Skeletal muscle tissue (tissue), 4 donors: ENCODE measurements around the gene ELMO1. TPM values are rescaled to one million over a fixed set of nuclear protein-coding genes. Genes with fewer than 3 reads are reported as not detected.

Experiments
- H3K27ac ChIP-seq: one replicate; pipeline ENCODE4 v1.7.0; 2013; ENCODE audit warnings: mild to moderate bottlenecking, low read depth, low read length, inconsistent platforms
- H3K27me3 ChIP-seq, 3 donors: one replicate each; pipeline ENCODE4 v1.7.0; 2013; ENCODE audit warnings: low read length in 3 of 3; ENCODE audit not compliant: control insufficient read depth in 3 of 3, insufficient read depth in 3 of 3
- H3K36me3 ChIP-seq, 3 donors: one replicate each; pipeline ENCODE4 v1.7.0; 2013; ENCODE audit warnings: low read length in 3 of 3; ENCODE audit not compliant: control insufficient read depth in 3 of 3, insufficient read depth in 3 of 3
- H3K4me1 ChIP-seq, 3 donors: one replicate each; pipeline ENCODE4 v1.7.0; 2013; ENCODE audit warnings: low read length in 3 of 3, mild to moderate bottlenecking in 3 of 3; ENCODE audit not compliant: control insufficient read depth in 3 of 3, insufficient read depth in 3 of 3
- H3K4me3 ChIP-seq, 3 donors: one replicate each; pipeline ENCODE4 v1.7.0; 2013; ENCODE audit warnings: low read length in 3 of 3
- H3K9ac ChIP-seq, 3 donors: one replicate each; pipeline ENCODE4 v1.7.0; 2013; ENCODE audit warnings: low read length in 3 of 3, mild to moderate bottlenecking in 3 of 3, moderate library complexity in 2 of 3, low read depth in 1 of 3
- H3K9me3 ChIP-seq, 3 donors: one replicate each; pipeline ENCODE4 v1.7.0; 2013; ENCODE audit warnings: low read length in 3 of 3; ENCODE audit not compliant: control insufficient read depth in 3 of 3
- total RNA-seq: library from RNA; depleted of rRNA; stranded (reverse); fragments of >200 nt; gene quantifications from one replicate; pipeline ENCODE4 v1.2.3, GENCODE V29; 2014
- donor health status: Osteomylitis.

The ELMO1 gene
- total RNA-seq, 1 donor from 2014 or later, result 52.7 TPM

GRCh38 chr7:37027557-37028341 is 420.9 kb downstream of the ELMO1 start:
- Histone ChIP-seq H3K27me3 (no peaks in the 10 kb centered on the region), H3K4me3 (no peak overlapping the region), H3K9ac (no peak overlapping the region), H3K9me3 (no peaks in the 10 kb centered on the region), H3K36me3 (no peaks in the 10 kb centered on the region), H3K27ac (no peak overlapping the region), H3K4me1 (peaks cover 11 to 15% (median 15%) of the 10 kb centered on the region in 3 donors)

GRCh38 chr7:37027104-37027503 is 421.6 kb downstream of the ELMO1 start:
- no peaks in the 10 kb centered on the region for H3K36me3 ChIP-seq

GRCh38 chr7:37018954-37019353 is 429.7 kb downstream of the ELMO1 start:
- Histone ChIP-seq H3K27me3 (no peaks in the 10 kb centered on the region), H3K27ac (no peak overlapping the region), H3K36me3 (no peaks in the 10 kb centered on the region), H3K4me3 (no peak overlapping the region), H3K9ac (no peak overlapping the region), H3K9me3 (no peaks in the 10 kb centered on the region), H3K4me1 (no peaks in the 10 kb centered on the region)

More at GRCh38 chr7:37027104-37027503, 421.6 kb downstream of the ELMO1 start:
- Histone ChIP-seq H3K4me3 (no peak overlapping the region), H3K27ac (no peak overlapping the region), H3K4me1 (peaks cover 6 to 11% (median 9%) of the 10 kb centered on the region in 3 donors), H3K9me3 (no peaks in the 10 kb centered on the region), H3K9ac (no peak overlapping the region), H3K27me3 (no peaks in the 10 kb centered on the region)

GRCh38 chr7:37016064-37016878 is 432.4 kb downstream of the ELMO1 start:
- peaks cover 0 to 3% (median 0%) of the 10 kb centered on the region in 3 donors for H3K36me3 ChIP-seq
- no peak overlapping the region for H3K9ac ChIP-seq
- H3K9me3 ChIP-seq, result no peaks in the 10 kb centered on the region
- no peaks in the 10 kb centered on the region for H3K27me3 ChIP-seq
- no peak overlapping the region for H3K27ac ChIP-seq
- no peak overlapping the region for H3K4me3 ChIP-seq
- H3K4me1 ChIP-seq, result no peaks in the 10 kb centered on the region

GRCh38 chr7:37015353-37016034 is 433.2 kb downstream of the ELMO1 start:
- no peaks in the 10 kb centered on the region for H3K27me3 ChIP-seq
- H3K36me3 ChIP-seq, result peaks cover 0 to 3% (median 0%) of the 10 kb centered on the region in 3 donors
- no peaks in the 10 kb centered on the region for H3K9me3 ChIP-seq
- no peaks in the 10 kb centered on the region for H3K4me1 ChIP-seq
- H3K9ac ChIP-seq, result no peak overlapping the region
- H3K27ac ChIP-seq, result no peak overlapping the region
- H3K4me3 ChIP-seq, result no peak overlapping the region

GRCh38 chr7:37013771-37014170 is 434.9 kb downstream of the ELMO1 start:
- Histone ChIP-seq H3K4me1 (no peaks in the 10 kb centered on the region), H3K9ac (no peak overlapping the region), H3K27ac (no peak overlapping the region), H3K27me3 (no peaks in the 10 kb centered on the region), H3K9me3 (no peaks in the 10 kb centered on the region), H3K36me3 (peaks cover 0 to 3% (median 0%) of the 10 kb centered on the region in 3 donors), H3K4me3 (no peak overlapping the region)

- no peak overlapping the region for H3K4me3 ChIP-seq
Measured at GRCh38 chr7:37011151-37011890, 437.3 kb downstream of the ELMO1 start.

GRCh38 chr7:37009125-37009675 is 439.5 kb downstream of the ELMO1 start:
- Histone ChIP-seq H3K4me1 (no peaks in the 10 kb centered on the region), H3K27me3 (no peaks in the 10 kb centered on the region), H3K36me3 (peaks cover 0 to 3% (median 0%) of the 10 kb centered on the region in 3 donors), H3K9ac (no peak overlapping the region), H3K27ac (no peak overlapping the region), H3K4me3 (no peak overlapping the region), H3K9me3 (no peaks in the 10 kb centered on the region)

More at GRCh38 chr7:37011151-37011890, 437.3 kb downstream of the ELMO1 start:
- Histone ChIP-seq H3K9me3 (no peaks in the 10 kb centered on the region), H3K4me1 (no peaks in the 10 kb centered on the region), H3K27ac (no peak overlapping the region), H3K9ac (no peak overlapping the region), H3K27me3 (no peaks in the 10 kb centered on the region), H3K36me3 (peaks cover 0 to 3% (median 0%) of the 10 kb centered on the region in 3 donors)

GRCh38 chr7:37007691-37008090 is 441.0 kb downstream of the ELMO1 start:
- no peaks in the 10 kb centered on the region for H3K36me3 ChIP-seq
- H3K27me3 ChIP-seq, result no peaks in the 10 kb centered on the region
- no peaks in the 10 kb centered on the region for H3K9me3 ChIP-seq
- no peak overlapping the region for H3K9ac ChIP-seq
- no peak overlapping the region for H3K4me3 ChIP-seq
- no peak overlapping the region for H3K27ac ChIP-seq
- no peaks in the 10 kb centered on the region for H3K4me1 ChIP-seq
